HG03064 (cell line): ENCODE data around the gene AASDH.

Experiments used
- ATAC-seq: cut with Tn5 transposase; IDR thresholded peaks from one replicate; pipeline ENCODE4 v1.9.1; 2021; ENCODE audit warnings: low read depth; ENCODE audit not compliant: unreplicated experiment

The AASDH gene

GRCh38 chr4:56317749-56318148 is 69.5 kb downstream of the AASDH start:
- no peak for ATAC-seq

- no peak for ATAC-seq
Observed at GRCh38 chr4:56316011-56316650, 71.2 kb downstream of the AASDH start.

- no peak for ATAC-seq
Observed at GRCh38 chr4:56315543-56315942, 71.7 kb downstream of the AASDH start.

GRCh38 chr4:56315041-56315440 is 72.2 kb downstream of the AASDH start:
- no peak for ATAC-seq

GRCh38 chr4:56314207-56314915 is 72.9 kb downstream of the AASDH start:
- ATAC-seq, result no peak

GRCh38 chr4:56313132-56313531 is 74.2 kb downstream of the AASDH start:
- no peak for ATAC-seq

GRCh38 chr4:56311299-56311975 is 75.9 kb downstream of the AASDH start:
- ATAC-seq, result no peak

- no peak for ATAC-seq
Observed at GRCh38 chr4:56310401-56311125, 76.7 kb downstream of the AASDH start.

GRCh38 chr4:56308384-56308783 is 78.9 kb downstream of the AASDH start:
- ATAC-seq, result no peak

GRCh38 chr4:56307423-56307822 is 79.9 kb downstream of the AASDH start:
- ATAC-seq, result no peak

- no peak for ATAC-seq
Observed at GRCh38 chr4:56305390-56305789, 81.9 kb downstream of the AASDH start.

- ATAC-seq, result no peak
Observed at GRCh38 chr4:56303921-56304320, 83.4 kb downstream of the AASDH start.

- ATAC-seq, result no peak
Observed at GRCh38 chr4:56302760-56303159, 84.5 kb downstream of the AASDH start.

- no peak for ATAC-seq
Observed at GRCh38 chr4:56301997-56302496, 85.2 kb downstream of the AASDH start.

- ATAC-seq, result peak; percentile 86
Observed at GRCh38 chr4:56301181-56301996, 85.9 kb downstream of the AASDH start.

- no peak for ATAC-seq
Observed at GRCh38 chr4:56298236-56298635, 89.1 kb downstream of the AASDH start.

- ATAC-seq, result no peak
Observed at GRCh38 chr4:56297776-56298175, 89.5 kb downstream of the AASDH start.

GRCh38 chr4:56296526-56296925 is 90.8 kb downstream of the AASDH start:
- no peak for ATAC-seq

- ATAC-seq, result no peak
Observed at GRCh38 chr4:56293121-56293520, 94.2 kb downstream of the AASDH start.

GRCh38 chr4:56289934-56290333 is 97.4 kb downstream of the AASDH start:
- no peak for ATAC-seq
